HFFc6 (cell line): Measurements from ENCODE around the gene RAD51B. TPM values are rescaled to one million over a fixed set of nuclear protein-coding genes. Genes with fewer than 3 reads are reported as not detected.

ENCODE experiments used
- DNase-seq: peaks from one replicate; pipeline ENCODE4 v3.0.0-alpha.2; 2018
- H3K27ac Mint-ChIP-seq: 2 replicates; pipeline ENCODE4 v1.8.0; 2020; ENCODE audit warnings: mild to moderate bottlenecking, mixed read lengths
- H3K27me3 Mint-ChIP-seq: 2 replicates; pipeline ENCODE4 v1.8.0; 2021; ENCODE audit warnings: mild to moderate bottlenecking, moderate library complexity, mixed read lengths; ENCODE audit not compliant: insufficient read depth
- H3K36me3 Mint-ChIP-seq: 2 replicates; pipeline ENCODE4 v1.8.0; 2021; ENCODE audit warnings: low read depth, mixed read lengths
- H3K4me1 Mint-ChIP-seq: 2 replicates; pipeline ENCODE4 v1.8.0; 2020; ENCODE audit warnings: low read depth, mixed read lengths
- H3K4me3 Mint-ChIP-seq: 2 replicates; pipeline ENCODE4 v1.8.0; 2020; ENCODE audit warnings: mild to moderate bottlenecking, moderate library complexity, mixed read lengths
- H3K9me3 Mint-ChIP-seq: 2 replicates; pipeline ENCODE4 v1.8.0; 2020; ENCODE audit warnings: mild to moderate bottlenecking, mixed read lengths
- total RNA-seq, 6 experiments: library from RNA; stranded (reverse); fragmentation: NEBNext Ultra II Directional; extraction: Animal tissue kit (Norgen Biotek cat#: 25700); gene quantifications; 2 replicates in 1 of 6; 3 replicates in 5 of 6; pipeline ENCODE4 v1.2.3, GENCODE V29; 2021
- TF ChIP-seq, protein P1 (sequence below): fragments of 200-600 bp; sonication (generic); IDR thresholded peaks from 2 replicates; pipeline ENCODE4 v1.5.0; 2021; ENCODE audit warnings: antibody characterized with exemption, mild to moderate bottlenecking

The RAD51B gene
- total RNA-seq, 6 experiments from 2014 or later: 7.1 to 12.4 (median 9.6) TPM

DNA sequence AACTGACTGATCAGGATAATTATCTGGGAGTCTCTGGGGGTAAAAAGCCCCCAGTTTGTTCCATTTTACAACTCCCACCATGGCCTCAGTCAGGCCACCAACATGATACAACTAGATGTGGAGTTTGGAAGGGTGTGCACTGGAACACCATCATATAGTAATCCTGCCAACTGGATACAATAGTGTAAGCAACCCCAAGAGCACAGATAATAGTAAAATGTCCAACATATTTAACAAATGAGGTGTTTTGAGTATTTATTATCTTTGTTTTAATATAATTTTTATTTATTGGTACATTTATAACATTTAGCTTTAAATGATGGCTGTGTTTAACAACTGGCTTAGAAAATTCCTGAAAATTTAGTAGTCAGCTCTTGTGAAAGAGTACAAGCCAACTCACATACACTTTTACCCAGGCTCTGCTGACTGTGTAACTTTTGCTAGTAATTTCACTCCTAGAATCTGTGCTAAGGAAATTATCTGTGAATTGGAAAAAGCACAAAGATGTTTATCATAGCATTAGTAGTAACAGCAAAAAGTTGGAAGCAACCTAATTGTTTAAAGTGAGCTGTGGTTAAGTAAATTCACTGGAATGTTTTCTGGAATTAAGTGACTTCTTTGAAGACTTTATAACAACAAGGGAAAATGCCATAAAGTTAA is 196.8 kb downstream of the RAD51B start:
- Mint-ChIP-seq H3K4me3 (peak overlapping the region; percentile 33; the same call in 1 of the 2 replicates), H3K27ac (peak overlapping the region; percentile 5; the same call in 1 of the 2 replicates), H3K9me3 (no peaks in the 10 kb centered on the region), H3K27me3 (no peaks in the 10 kb centered on the region), H3K4me1 (peaks cover 36% of the 10 kb centered on the region), H3K36me3 (0 out of 2 replicates have a peak, but pooled peaks cover 5% of the 10 kb centered on the region)
- TF ChIP-seq, protein P1, sequence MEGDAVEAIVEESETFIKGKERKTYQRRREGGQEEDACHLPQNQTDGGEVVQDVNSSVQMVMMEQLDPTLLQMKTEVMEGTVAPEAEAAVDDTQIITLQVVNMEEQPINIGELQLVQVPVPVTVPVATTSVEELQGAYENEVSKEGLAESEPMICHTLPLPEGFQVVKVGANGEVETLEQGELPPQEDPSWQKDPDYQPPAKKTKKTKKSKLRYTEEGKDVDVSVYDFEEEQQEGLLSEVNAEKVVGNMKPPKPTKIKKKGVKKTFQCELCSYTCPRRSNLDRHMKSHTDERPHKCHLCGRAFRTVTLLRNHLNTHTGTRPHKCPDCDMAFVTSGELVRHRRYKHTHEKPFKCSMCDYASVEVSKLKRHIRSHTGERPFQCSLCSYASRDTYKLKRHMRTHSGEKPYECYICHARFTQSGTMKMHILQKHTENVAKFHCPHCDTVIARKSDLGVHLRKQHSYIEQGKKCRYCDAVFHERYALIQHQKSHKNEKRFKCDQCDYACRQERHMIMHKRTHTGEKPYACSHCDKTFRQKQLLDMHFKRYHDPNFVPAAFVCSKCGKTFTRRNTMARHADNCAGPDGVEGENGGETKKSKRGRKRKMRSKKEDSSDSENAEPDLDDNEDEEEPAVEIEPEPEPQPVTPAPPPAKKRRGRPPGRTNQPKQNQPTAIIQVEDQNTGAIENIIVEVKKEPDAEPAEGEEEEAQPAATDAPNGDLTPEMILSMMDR: no peak
- DNase-seq: peak; percentile 58

DNA sequence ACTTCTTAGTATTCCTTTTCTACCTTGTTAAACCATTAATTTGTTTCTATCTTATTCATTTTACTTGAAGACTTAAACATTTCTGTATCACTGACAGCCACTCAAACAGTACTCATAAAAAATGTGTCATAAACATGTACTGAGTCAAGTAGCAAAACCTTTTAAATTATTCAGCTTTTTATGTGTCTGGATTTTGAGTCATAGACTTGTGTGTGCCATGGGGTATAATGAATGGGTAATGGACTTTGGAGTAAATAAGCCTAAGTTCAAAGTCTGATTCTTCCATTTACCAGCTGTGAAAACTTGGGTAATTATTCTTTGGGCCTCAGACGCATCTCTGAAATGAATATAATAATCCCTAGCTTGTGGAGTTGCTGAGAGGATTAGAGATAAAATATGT is 199.0 kb downstream of the RAD51B start:
- peaks cover 29% of the 10 kb centered on the region for H3K4me1 Mint-ChIP-seq
- H3K4me3 Mint-ChIP-seq: no peak overlapping the region
- H3K27ac Mint-ChIP-seq: no peak overlapping the region
- DNase-seq: no peak
- peaks cover 14% of the 10 kb centered on the region for H3K36me3 Mint-ChIP-seq
- no peaks in the 10 kb centered on the region for H3K9me3 Mint-ChIP-seq
- H3K27me3 Mint-ChIP-seq: no peaks in the 10 kb centered on the region
- TF ChIP-seq, protein P1: no peak

DNA sequence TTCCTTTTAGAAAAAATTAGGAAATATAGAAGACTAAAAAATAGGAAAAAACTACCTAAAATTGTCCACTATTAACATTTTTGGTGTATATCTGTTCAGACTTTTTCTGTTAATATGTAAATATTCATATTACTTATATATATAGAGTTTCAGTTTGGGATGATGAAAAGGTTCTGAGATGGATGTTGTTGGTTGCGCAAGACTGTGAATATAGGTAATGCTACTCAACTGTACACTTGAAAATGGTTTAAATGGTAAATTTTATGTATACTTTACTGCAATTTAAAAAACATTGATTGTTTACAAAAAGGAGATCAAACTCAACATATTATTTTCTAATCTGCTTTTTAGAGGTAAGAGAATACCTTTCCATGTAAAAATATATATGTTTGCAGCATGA is 200.9 kb downstream of the RAD51B start:
- Mint-ChIP-seq H3K4me3 (no peak overlapping the region), H3K4me1 (peaks cover 23% of the 10 kb centered on the region), H3K27me3 (no peaks in the 10 kb centered on the region), H3K9me3 (no peaks in the 10 kb centered on the region), H3K36me3 (peaks cover 12% of the 10 kb centered on the region), H3K27ac (no peak overlapping the region)
- TF ChIP-seq, protein P1: no peak
- DNase-seq: no peak

DNA sequence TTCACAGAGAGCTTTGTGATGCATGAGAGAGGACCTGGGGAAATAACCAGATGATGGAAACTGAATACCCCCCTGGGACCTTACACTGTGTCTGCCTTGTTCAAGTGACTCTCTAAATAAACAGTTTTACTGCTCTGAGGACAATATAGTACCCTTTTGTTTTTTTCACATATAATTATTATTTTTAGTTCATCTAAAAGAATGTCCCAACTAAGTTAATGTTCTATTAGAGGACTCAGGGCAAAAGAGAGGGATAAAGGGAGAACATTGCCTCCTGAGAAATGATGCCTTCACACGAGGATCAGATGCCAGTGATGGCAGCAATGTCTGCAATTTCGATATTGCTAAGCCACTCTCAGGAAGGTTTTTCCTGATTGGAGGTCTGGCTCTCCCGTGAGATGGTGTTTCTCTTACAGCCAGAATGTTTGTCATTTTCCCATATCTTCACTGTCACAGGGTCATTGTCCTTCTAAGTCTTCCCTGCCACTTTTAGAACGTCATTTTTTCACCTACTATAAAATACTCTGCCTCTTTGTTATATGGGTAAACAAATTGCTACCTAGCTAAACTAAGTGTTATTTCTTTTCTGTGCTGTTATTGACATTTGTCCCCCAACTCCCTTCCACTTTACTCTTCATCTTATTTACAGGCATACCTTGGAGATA is 201.6 kb downstream of the RAD51B start:
- DNase-seq: no peak
- H3K36me3 Mint-ChIP-seq: peaks cover 12% of the 10 kb centered on the region
- H3K4me1 Mint-ChIP-seq: peaks cover 17% of the 10 kb centered on the region
- TF ChIP-seq, protein P1: no peak
- no peak overlapping the region for H3K4me3 Mint-ChIP-seq
- no peaks in the 10 kb centered on the region for H3K9me3 Mint-ChIP-seq
- H3K27ac Mint-ChIP-seq: no peak overlapping the region
- H3K27me3 Mint-ChIP-seq: no peaks in the 10 kb centered on the region

DNA sequence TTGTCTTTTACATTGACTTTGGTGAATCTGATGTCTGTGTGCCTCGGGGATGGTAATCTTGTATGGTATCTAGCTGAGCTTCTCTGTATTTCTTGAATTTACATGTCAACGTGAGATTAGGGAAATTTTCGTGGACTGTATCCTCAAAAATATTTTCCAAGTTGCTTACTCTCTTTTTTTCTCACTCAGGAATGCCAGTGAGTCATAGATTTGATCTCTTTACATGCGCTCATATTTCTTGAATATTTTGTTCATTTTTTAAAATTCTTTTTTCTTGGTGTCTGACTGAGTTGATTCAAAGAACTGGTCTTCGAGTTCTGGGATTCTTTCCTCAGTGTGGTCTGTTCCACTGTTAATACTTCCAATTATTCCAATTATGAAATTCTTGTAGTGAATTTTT is 207.7 kb downstream of the RAD51B start:
- TF ChIP-seq, protein P1: no peak
- Mint-ChIP-seq H3K27me3 (no peaks in the 10 kb centered on the region), H3K4me1 (peaks cover 12% of the 10 kb centered on the region), H3K9me3 (peaks cover 6% of the 10 kb centered on the region), H3K27ac (peak overlapping the region; percentile 27; the same call in 1 of the 2 replicates), H3K4me3 (peak overlapping the region; percentile 7; the same call in 1 of the 2 replicates), H3K36me3 (peaks cover 35% of the 10 kb centered on the region)
- DNase-seq: peak; percentile 28
